Dermis microvascular lymphatic vessel endothelial cell (primary cell): ENCODE measurements around the gene RASL11B. TPM values are rescaled to one million over a fixed set of nuclear protein-coding genes. Genes with fewer than 3 reads are reported as not detected.
"Not testable (repeated sequence)": the region's sequence is repeated elsewhere in the genome, so short reads cannot be mapped to it uniquely, and the experiment has no call there.

Source experiments
- DNase-seq, 2 donors: peaks; one replicate each; pipeline versions ENCODE4 v3.0.0 to v3.0.0-alpha.2; 2010; ENCODE audit warnings: low read depth in 2 of 2
- total RNA-seq: library from RNA; depleted of rRNA; stranded (reverse); fragments of >200 nt; gene quantifications from 2 replicates; pipeline ENCODE4 v1.2.1, GENCODE V29; 2014

Gene RASL11B
- total RNA-seq = not detected in 2 replicates

DNA sequence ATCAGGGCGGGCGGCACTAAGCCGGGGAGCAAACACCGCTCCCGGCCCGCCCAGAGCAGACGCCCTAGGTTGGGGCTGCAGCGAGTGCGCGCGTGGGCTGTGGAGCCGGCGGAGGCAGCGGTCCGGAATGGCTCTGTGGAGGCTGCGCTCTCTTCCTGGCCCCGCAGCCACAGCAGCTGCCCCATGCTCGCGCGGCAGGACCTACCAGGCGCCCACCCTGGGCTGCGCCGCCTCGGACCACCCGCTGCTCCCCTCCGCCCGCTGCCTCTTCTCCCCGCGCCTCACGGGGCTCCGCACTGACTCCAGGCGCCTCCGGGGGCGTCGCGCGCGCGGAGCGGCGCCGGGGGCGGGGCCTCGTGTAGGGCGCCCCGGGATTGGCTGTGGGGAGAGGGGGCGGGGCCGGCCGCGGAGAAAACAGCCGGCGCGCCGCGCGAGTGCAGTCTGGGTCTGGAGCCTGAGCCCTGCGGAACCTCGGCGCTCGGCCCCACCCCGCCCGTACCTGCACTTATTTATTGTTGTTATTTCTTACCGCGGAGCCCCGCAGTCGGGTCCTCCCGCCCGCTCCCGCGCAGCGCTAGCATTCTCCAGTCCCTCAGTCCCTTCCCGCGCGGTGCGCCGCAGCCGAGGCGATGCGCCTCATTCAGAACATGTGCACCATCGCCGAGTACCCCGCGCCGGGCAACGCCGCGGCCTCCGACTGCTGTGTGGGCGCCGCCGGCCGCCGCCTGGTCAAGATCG, at the start of gene RASL11B:
Gene RASL11B (plus strand): TSS at position 439 of the 738 bp plus-strand sequence. CDS start 191 bp downstream, at position 630.
- DNase-seq = peak; percentile 11 to 81

DNA sequence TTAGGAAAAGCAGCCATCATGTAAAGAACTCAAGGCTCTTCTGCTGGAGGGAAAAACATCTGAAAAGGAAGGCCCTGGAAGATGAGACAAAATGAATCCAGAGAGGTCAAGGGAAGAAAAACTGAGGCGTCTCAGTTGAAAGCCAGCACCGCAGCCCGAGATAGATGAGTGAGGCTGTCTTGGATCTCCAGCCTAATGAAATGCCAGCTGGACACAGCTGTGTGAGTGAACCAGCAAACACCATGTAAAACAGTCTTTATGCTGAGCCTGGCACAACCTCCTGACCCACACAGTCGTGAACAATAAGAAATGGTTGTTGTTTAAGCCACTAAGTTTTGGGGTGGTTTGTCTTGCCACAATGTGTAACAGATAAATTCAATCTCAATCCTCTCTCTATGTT, 48.6 kb upstream of the RASL11B start:
- DNase-seq = no peak

DNA sequence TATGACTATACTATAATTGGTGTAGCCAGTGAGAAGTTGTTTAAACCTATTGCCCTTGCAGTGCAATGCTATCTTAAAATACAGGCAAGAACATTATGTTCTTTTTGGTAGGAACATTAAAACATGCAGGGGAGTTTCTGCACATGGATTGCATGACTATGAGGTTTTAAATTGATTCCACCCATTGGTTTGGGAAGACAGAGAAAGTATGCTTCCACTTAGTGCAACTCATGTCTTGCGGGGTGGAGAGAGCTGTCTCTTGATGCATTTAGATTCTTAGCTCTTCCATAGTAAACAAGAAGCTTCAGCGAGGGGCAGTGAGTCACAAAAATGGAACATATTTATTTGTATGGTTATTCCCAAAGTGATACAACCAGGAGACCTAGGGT, 39.5 kb upstream of the RASL11B start:
- DNase-seq = no peak

GRCh38 chr4:52822972-52823701, 39.0 kb upstream of the RASL11B start:
- DNase-seq = no peak

DNA sequence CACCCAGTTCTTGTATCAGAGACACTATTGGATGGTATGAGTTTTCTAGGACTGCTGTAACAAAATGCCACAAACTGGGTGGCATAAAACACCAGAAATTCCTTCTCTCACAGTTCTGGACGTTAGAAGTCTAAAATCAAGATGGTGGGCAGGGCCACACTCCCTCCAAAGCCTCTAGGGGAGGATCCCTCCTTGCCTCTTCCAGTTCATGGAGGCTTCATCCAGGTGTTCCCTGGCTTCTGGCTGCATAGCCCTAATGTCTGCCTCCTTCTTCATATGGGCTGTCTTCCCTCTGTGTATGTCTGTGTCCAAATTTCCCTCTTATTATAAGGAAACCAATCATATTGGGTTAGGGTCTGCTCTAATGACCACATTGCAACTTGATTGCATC, 38.4 kb upstream of the RASL11B start:
- DNase-seq = no peak

GRCh38 chr4:52824270-52824602, 37.9 kb upstream of the RASL11B start:
- no peak for DNase-seq

DNA sequence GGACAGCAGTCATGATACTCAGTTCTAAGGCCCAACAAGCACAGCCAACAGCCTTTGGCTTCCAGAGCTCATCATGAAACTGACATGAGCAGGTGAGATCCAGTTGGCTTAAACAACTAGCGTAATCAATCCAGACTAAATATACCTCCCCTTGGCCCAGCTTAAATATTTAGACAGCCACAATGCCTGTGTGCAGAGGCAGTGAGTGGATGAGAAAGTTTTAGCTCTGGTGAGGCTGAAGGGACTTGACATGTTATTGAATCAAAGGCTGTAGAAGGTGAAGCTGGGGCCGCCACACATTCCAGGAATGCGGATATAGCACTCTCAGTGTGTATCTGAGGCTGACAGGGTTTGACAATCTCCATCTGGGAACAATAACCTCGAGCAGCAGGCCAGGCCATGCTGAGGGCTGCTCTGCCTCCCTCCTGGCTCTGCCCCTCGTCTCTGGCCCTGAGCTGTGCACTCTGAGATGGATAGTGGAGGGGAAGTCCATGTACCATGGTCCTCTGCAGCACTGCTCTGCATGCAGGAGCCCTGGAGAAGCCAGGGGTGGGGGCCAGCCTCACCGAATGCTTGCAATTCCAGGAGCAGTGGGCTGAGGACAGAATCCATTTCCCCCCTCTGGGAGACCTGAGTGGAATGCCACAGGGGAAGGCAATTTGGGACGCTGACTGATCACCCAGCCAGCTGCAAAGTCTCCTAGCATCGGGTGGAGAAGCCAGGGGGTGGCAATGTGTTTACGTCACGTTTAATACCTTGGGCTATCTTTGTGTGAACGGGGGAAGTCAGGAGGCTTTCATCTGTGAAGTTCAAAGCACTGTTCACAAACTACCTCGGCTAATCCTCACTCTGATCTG, 37.3 kb upstream of the RASL11B start:
- DNase-seq = no peak

DNA sequence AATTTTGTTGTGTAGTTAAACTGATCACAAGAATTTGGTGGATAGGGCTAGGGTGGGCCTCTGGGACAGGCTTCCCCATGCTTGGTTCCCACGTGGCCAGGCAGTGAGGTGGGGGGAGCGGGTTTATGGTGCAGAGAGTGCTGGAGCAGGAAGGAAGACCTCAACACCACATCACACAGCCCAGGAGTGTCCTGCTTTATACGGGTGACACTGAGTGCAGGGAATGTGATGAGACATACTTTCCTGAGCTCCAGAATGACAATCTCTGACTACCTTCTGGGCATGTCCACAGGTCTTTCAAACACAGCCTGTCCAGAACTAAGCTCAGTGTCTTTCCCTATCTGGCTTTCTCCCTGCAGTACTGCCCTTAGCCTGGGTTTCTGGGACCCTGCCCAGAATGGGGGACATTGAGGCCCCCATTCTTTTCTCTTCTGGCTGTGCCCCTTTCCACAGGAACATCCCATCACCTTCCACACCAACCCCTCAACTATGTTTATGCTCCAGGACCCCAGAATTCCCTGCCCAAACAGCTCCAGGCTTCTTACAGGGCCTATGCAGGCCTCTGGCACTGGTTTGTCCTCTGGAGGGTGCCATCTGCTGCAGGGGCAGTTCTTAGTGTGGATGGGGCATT, 36.5 kb upstream of the RASL11B start:
- no peak for DNase-seq

DNA sequence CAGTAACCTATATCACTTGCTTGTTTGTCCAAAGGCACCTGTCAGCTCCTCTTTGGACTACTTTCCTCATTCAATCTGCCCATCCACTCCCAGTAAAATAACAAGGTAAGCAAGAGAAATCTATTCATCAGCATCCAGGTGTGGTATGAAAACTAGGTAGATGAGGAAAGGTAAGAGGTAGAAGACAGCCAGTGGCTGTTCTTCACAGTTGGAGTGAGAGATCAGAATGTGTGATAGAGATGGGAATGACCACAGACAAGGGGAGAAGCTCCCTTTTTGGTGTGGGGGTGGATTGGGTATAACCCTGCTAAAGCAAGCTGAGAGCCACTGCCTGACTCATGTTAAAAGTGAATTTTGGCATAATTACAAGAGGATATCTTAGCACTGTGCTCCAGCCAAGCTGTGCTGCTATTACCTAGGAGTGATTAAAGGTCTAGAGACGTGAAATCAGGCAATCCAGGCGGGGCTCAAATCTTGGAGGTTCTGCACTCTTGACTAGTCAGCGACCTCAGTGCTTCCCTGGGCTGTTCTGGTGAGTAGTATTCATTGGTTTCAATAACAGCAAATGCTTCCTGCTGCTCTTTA, 28.1 kb upstream of the RASL11B start:
- DNase-seq = no peak

GRCh38 chr4:52834641-52835456, 27.3 kb upstream of the RASL11B start:
- DNase-seq = not testable (repeated sequence)

GRCh38 chr4:52836120-52836519, 26.0 kb upstream of the RASL11B start:
- DNase-seq = no peak

- DNase-seq = no peak
Observed at GRCh38 chr4:52836678-52837077, 25.4 kb upstream of the RASL11B start.

DNA sequence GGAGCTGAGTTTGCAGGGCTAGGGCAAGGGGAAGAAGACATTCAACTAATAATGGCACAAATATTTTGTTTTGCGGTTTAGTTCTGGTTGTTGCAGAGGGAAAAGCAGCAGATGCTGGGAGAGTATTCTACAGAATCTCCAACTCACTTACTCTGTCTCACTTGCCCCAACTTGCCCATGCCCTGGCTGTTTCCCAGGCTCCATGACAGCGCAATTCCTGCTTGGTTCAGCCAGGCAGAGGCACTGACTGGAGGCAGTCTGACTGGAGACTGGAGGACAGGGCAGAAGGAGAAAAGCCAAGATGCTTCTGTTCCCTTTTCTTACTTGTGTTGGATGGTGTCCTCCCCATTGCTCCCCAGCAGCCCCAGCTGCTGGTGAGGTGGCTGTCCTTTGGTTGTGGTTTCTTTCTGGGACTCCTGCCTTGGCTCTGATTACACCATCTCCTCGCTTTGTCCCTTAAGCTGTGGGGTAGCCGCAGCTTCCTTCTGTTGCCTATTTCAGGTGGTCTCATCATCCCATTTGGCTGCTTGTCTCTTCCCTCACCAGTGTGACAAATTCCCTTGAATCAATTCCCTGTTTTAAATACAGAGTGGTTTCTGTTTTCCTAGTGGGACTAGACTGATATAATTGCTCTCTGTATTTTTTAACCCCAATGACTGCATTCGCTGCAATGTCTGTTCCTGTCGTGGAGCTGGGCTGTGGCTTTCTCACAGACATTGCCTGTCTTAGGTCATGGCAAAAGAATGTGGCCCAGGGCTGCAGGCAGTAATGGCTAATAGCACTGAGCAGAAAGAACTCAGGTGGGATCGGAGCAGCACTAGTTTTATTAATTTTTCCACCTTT, 24.2 kb upstream of the RASL11B start:
- no peak for DNase-seq

GRCh38 chr4:52838729-52839586, 23.2 kb upstream of the RASL11B start:
- no peak for DNase-seq

GRCh38 chr4:52840531-52841370, 21.4 kb upstream of the RASL11B start:
- no peak for DNase-seq

DNA sequence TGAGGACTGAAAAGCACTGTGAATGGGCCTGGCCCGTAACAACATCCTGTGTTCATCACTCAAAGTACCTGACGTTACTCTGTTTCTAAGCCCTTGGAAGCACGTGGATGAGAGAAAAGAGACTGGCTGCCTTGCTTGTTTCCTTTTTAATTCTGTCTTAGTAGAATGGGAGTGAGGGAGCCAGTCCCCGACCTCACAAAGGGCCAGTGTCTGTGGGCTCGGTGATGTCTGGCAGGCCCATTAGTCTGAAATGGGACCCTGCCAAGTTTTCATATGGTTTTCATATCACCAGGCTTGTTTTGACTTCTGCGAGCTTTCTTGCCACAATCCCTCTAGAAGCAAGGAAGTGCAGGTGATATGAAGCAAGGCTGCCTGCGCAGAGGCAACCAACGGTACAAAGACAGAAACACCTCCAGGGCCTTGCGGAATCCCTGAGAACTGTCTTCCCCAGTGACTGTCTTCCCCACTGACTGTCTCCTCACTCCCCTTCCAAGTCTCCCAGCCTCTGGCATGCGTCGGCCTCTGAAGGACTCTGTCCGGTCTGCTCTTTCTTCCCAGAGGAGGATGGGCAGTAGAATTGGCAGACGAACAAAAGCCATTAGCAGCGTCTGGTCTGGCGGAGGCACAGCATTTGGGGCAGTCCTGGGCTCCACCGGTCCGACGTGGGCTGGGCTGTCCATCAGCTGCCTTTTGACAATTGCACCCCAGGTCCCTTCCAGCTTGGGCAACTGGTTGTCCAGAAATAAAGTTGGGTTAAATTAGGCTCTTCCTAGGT, 20.2 kb upstream of the RASL11B start:
- DNase-seq = no peak

GRCh38 chr4:52842792-52843191, 19.3 kb upstream of the RASL11B start:
- no peak for DNase-seq
